IMR-90 (cell line): ENCODE data around the gene TRAPPC2L. TPM values are rescaled to one million over a fixed set of nuclear protein-coding genes. Genes with fewer than 3 reads are reported as not detected.

ENCODE experiments used
- ATAC-seq: fragments of 200-7000 bp; cut with Tn5 transposase; 2 replicates; pipeline ENCODE4 v1.9.1; 2020; ENCODE audit warnings: low read depth, mild to moderate bottlenecking, moderate library complexity
- BruUV-seq: library from RNA; stranded (reverse); fragments of 400-500 nt; replicated peaks from 2 replicates; lab custom pipeline; 2021; lab: Mats Ljungman, UMichigan
- CTCF ChIA-PET: fragments of 300-600 bp; formaldehyde crosslinking; extraction: SDS; loops from one replicate; lab custom pipeline; 2021; ENCODE audit warnings: antibody characterized with exemption; lab: Yijun Ruan, JAX
- POLR2A ChIA-PET: fragments of 300-600 bp; sonication (Branson Sonifier 250); formaldehyde crosslinking; loops from one replicate; lab custom pipeline; 2022; ENCODE audit warnings: antibody characterized with exemption; ENCODE audit not compliant: unreplicated experiment; lab: Charles Lee
- DNase-seq: peaks from one replicate; pipeline ENCODE4 v3.0.0; 2013
- H2AFZ ChIP-seq: replicated peaks from 2 replicates; pipeline ENCODE3; 2013; ENCODE audit warnings: low read length, mild to moderate bottlenecking; ENCODE audit not compliant: poor library complexity
- H2AK5ac ChIP-seq: 2 replicates; pipeline ENCODE4 v1.6.1; 2013; ENCODE audit warnings: low read depth, low read length, inconsistent platforms
- H2AK9ac ChIP-seq: replicated peaks from 2 replicates; pipeline ENCODE3; 2013; ENCODE audit warnings: mild to moderate bottlenecking, low read depth, low read length, moderate library complexity; ENCODE audit not compliant: poor library complexity
- H2BK120ac ChIP-seq: 2 replicates; pipeline ENCODE4 v1.6.1; 2013; ENCODE audit warnings: low read depth, low read length, inconsistent platforms
- H2BK15ac ChIP-seq: 3 replicates; pipeline ENCODE4 v1.6.1; 2013; ENCODE audit warnings: low read depth, low read length, inconsistent platforms
- H2BK20ac ChIP-seq: 2 replicates; pipeline ENCODE4 v1.6.1; 2013; ENCODE audit warnings: low read depth, mild to moderate bottlenecking, inconsistent platforms, low read length, moderate library complexity
- H2BK5ac ChIP-seq: 2 replicates; pipeline ENCODE4 v1.6.1; 2013; ENCODE audit warnings: mild to moderate bottlenecking, low read depth, low read length, inconsistent platforms; ENCODE audit not compliant: poor library complexity, severe bottlenecking
- H3K14ac ChIP-seq: replicated peaks from 2 replicates; pipeline ENCODE4 v1.6.1; 2013; ENCODE audit warnings: low read depth, low read length, inconsistent platforms
- H3K18ac ChIP-seq: 2 replicates; pipeline ENCODE4 v1.6.1; 2013; ENCODE audit warnings: low read depth, low read length, control low read depth
- H3K23ac ChIP-seq: 2 replicates; pipeline ENCODE4 v1.6.1; 2013; ENCODE audit warnings: low read depth, low read length, inconsistent platforms
- H3K27ac ChIP-seq: 2 replicates; pipeline ENCODE4 v1.5.1; 2013; ENCODE audit warnings: mild to moderate bottlenecking, control low read depth, low read length; ENCODE audit not compliant: insufficient read depth
- H3K27me3 ChIP-seq: 2 replicates; pipeline ENCODE4 v1.6.1; 2013; ENCODE audit warnings: low read length; ENCODE audit not compliant: control insufficient read depth, insufficient read depth
- H3K36me3 ChIP-seq: 2 replicates; pipeline ENCODE4 v1.6.1; 2013; ENCODE audit warnings: low read length, mixed read lengths; ENCODE audit not compliant: control insufficient read depth, insufficient read depth
- H3K4ac ChIP-seq: 2 replicates; pipeline ENCODE4 v1.6.1; 2013; ENCODE audit warnings: low read depth, low read length, inconsistent platforms
- H3K4me1 ChIP-seq: 2 replicates; pipeline ENCODE4 v1.6.1; 2013; ENCODE audit warnings: low read length, mixed read lengths; ENCODE audit not compliant: control insufficient read depth, insufficient read depth
- H3K4me2 ChIP-seq: 2 replicates; pipeline ENCODE4 v1.6.1; 2013; ENCODE audit warnings: low read depth, mild to moderate bottlenecking, control low read depth, low read length, moderate library complexity
- H3K4me3 ChIP-seq: 2 replicates; pipeline ENCODE4 v1.5.1; 2013; ENCODE audit warnings: low read depth, mild to moderate bottlenecking, control low read depth, low read length, moderate library complexity; ENCODE audit not compliant: insufficient read depth
- H3K56ac ChIP-seq: 2 replicates; pipeline ENCODE4 v1.6.1; 2013; ENCODE audit warnings: low read length, inconsistent platforms; ENCODE audit not compliant: insufficient read depth; ENCODE audit errors: extremely low read depth
- H3K79me1 ChIP-seq, 2 experiments: 2 replicates each; pipeline ENCODE4 v1.6.1; 2013; ENCODE audit warnings: low read length in 2 of 2, inconsistent platforms in 1 of 2, low read depth in 1 of 2
- H3K9ac ChIP-seq: 2 replicates; pipeline ENCODE4 v1.6.1; 2013; ENCODE audit warnings: low read depth, low read length, control low read depth
- H3K9me1 ChIP-seq: 2 replicates; pipeline ENCODE4 v1.6.1; 2013; ENCODE audit warnings: low read length, inconsistent platforms; ENCODE audit not compliant: insufficient read depth
- H3K9me3 ChIP-seq: 2 replicates; pipeline ENCODE4 v1.6.1; 2013; ENCODE audit warnings: low read length; ENCODE audit not compliant: control insufficient read depth, insufficient read depth
- H4K20me1 ChIP-seq: 2 replicates; pipeline ENCODE4 v1.6.1; 2013; ENCODE audit warnings: low read length, inconsistent platforms; ENCODE audit not compliant: insufficient read depth
- H4K5ac ChIP-seq: 2 replicates; pipeline ENCODE4 v1.6.1; 2013; ENCODE audit warnings: mild to moderate bottlenecking, low read depth, low read length, control low read depth
- H4K8ac ChIP-seq, 2 experiments: 2 replicates each; pipeline ENCODE4 v1.6.1; 2013; ENCODE audit warnings: low read depth in 2 of 2, low read length in 2 of 2, control low read depth in 1 of 2, inconsistent platforms in 1 of 2
- H4K91ac ChIP-seq: 2 replicates; pipeline ENCODE4 v1.6.1; 2013; ENCODE audit warnings: low read depth, low read length, inconsistent platforms; ENCODE audit not compliant: insufficient read depth
- BHLHE40 ChIP-seq: fragments of 150-350 bp; IDR thresholded peaks from 2 replicates; pipeline ENCODE4 v1.6.1; 2016; ENCODE audit warnings: mild to moderate bottlenecking, low read depth, low read length
- CEBPB ChIP-seq: IDR thresholded peaks from 2 replicates; pipeline ENCODE4 v1.6.1; 2012; ENCODE audit warnings: low read depth, low read length, improper control_type of control experiment
- CHD1 ChIP-seq: IDR thresholded peaks from 2 replicates; pipeline ENCODE4 v1.6.1; 2012; ENCODE audit warnings: low read depth, low read length, improper control_type of control experiment
- CTCF ChIP-seq: conservative IDR thresholded peaks from 2 replicates; pipeline ENCODE4 v1.5.1; 2012; ENCODE audit warnings: mild to moderate bottlenecking, low read depth, low read length, improper control_type of control experiment
- FOS ChIP-seq: fragments of 150-350 bp; IDR thresholded peaks from 2 replicates; pipeline ENCODE4 v1.6.1; 2016; ENCODE audit warnings: low read depth, low read length
- MAFK ChIP-seq: IDR thresholded peaks from 2 replicates; pipeline ENCODE4 v1.6.1; 2012; ENCODE audit warnings: low read depth, low read length, improper control_type of control experiment
- MXI1 ChIP-seq: IDR thresholded peaks from 2 replicates; pipeline ENCODE4 v1.6.1; 2012; ENCODE audit warnings: low read depth, mild to moderate bottlenecking, low read length, moderate library complexity, borderline replicate concordance
- POLR2A ChIP-seq: IDR thresholded peaks from 2 replicates; pipeline ENCODE4 v1.6.1; 2012; ENCODE audit warnings: mild to moderate bottlenecking, low read depth, low read length
- RAD21 ChIP-seq: IDR thresholded peaks from 2 replicates; pipeline ENCODE4 v1.6.1; 2012; ENCODE audit warnings: low read length, improper control_type of control experiment
- RFX5 ChIP-seq: IDR thresholded peaks from 2 replicates; pipeline ENCODE4 v1.8.0; 2012; ENCODE audit warnings: low read depth, mild to moderate bottlenecking, low read length, moderate library complexity
- SMC3 ChIP-seq: fragments of 150-350 bp; IDR thresholded peaks from 2 replicates; pipeline ENCODE4 v1.6.1; 2016; ENCODE audit warnings: low read depth, mild to moderate bottlenecking, antibody characterized with exemption, low read length, moderate library complexity
- WGBS, 2 experiments: methylation state at CpG; one replicate each; pipeline versions ENCODE4 v1.1.5 to v1.1.7; 2013; ENCODE audit warnings: missing lambda C conversion rate in 2 of 2; ENCODE audit not compliant: insufficient read length in 1 of 2; ENCODE audit errors: extremely low coverage in 2 of 2; 5-methylcytosine and 5-hydroxymethylcytosine counted together
- dilution Hi-C: fragments of 300-500 bp; cut with HindIII; formaldehyde crosslinking; loops from one replicate; pipeline ENCODE4 v1.14.3; 2018; ENCODE audit warnings: low sequenced_read_pairs; ENCODE audit not compliant: unreplicated experiment
- in situ Hi-C: fragments of 300-500 bp; cut with MboI; formaldehyde crosslinking; loops from 3 replicates; pipeline ENCODE4 v1.14.3; 2019; ENCODE audit warnings: low sequenced_read_pairs, inconsistent platforms, mixed read lengths
- intact Hi-C: fragments of 100-400 bp; cut with micrococcal nuclease; formaldehyde crosslinking; loops from 2 replicates; pipeline ENCODE4 v1.10.0; 2022
- polyA plus RNA-seq, 3 experiments: library from polyadenylated mRNA; depleted of rRNA; stranded (reverse); fragments of >200 nt; gene quantifications; 2 replicates each; pipeline ENCODE4 v1.2.3, GENCODE V29; 2012; ENCODE audit warnings: low replicate concordance in 1 of 3
- total RNA-seq: library from RNA; depleted of rRNA; stranded (reverse); fragments of >200 nt; gene quantifications from 2 replicates; pipeline ENCODE4 v1.2.3, GENCODE V29; 2012

The TRAPPC2L gene
- total and polyA plus RNA-seq, 2 of the 4 experiments (the other 2 are of a cell fraction): 102 to 109 TPM

- H4K20me1 ChIP-seq: no peaks in the 10 kb centered on the region
- no peak overlapping the region for H3K4ac ChIP-seq
- no peaks in the 10 kb centered on the region for H3K9me1 ChIP-seq
- WGBS, 2 experiments: 90% methylated on average over 2 of the region's 20 CpGs; no CpG with 5 or more reads in 1 of the 2 experiments
- H3K27ac ChIP-seq: no peak overlapping the region
- ATAC-seq (no peak), DNase-seq (no peak)
- CTCF ChIA-PET: no interaction called here
- no peak overlapping the region for H3K23ac ChIP-seq
- no peak overlapping the region for H2AK5ac ChIP-seq
- no peak overlapping the region for H2AK9ac ChIP-seq
- no peaks in the 10 kb centered on the region for H3K4me1 ChIP-seq
- H3K27me3 ChIP-seq: peaks cover 58% of the 10 kb centered on the region
- in situ Hi-C loops (no loop called here), intact Hi-C loops (no loop called here), dilution Hi-C loops (no loop called here)
- no peaks in the 10 kb centered on the region for H3K36me3 ChIP-seq
- BruUV-seq: no TSS peak
- no peak overlapping the region for H2BK15ac ChIP-seq
- no peak overlapping the region for H2BK5ac ChIP-seq
- H3K14ac ChIP-seq: no peak overlapping the region
- no peak overlapping the region for H3K56ac ChIP-seq
- H3K9me3 ChIP-seq: no peaks in the 10 kb centered on the region
- H2AFZ ChIP-seq: peak overlapping the region; percentile 23
- H4K8ac ChIP-seq: no peak overlapping the region
- H3K79me1 ChIP-seq: no peaks in the 10 kb centered on the region
- H3K18ac ChIP-seq: no peak overlapping the region
- no peak overlapping the region for H4K91ac ChIP-seq
- H4K5ac ChIP-seq: no peak overlapping the region
- H2BK120ac ChIP-seq: no peak overlapping the region
- POLR2A ChIA-PET: no interaction called here
- no peak overlapping the region for H3K4me2 ChIP-seq
- H2BK20ac ChIP-seq: no peak overlapping the region
- no peak overlapping the region for H3K4me3 ChIP-seq
- TF ChIP-seq CHD1 (no peak), RFX5 (no peak), CEBPB (no peak), POLR2A (no peak), FOS (no peak), MAFK (no peak), SMC3 (no peak), CTCF (no peak), BHLHE40 (no peak), MXI1 (no peak), RAD21 (no peak)
- no peak overlapping the region for H3K9ac ChIP-seq
Measured at GRCh38 chr16:88877564-88878289, 20.8 kb downstream of the TRAPPC2L start.
